HG03139 (cell line): ENCODE results near the gene PABPC1L2B.
"Not testable (repeated sequence)": the region's sequence is repeated elsewhere in the genome, so short reads cannot be mapped to it uniquely, and the experiment has no call there.

ENCODE experiments used
- ATAC-seq: cut with Tn5 transposase; IDR thresholded peaks from one replicate; pipeline ENCODE4 v1.9.1; 2021; ENCODE audit not compliant: unreplicated experiment

Gene PABPC1L2B

DNA sequence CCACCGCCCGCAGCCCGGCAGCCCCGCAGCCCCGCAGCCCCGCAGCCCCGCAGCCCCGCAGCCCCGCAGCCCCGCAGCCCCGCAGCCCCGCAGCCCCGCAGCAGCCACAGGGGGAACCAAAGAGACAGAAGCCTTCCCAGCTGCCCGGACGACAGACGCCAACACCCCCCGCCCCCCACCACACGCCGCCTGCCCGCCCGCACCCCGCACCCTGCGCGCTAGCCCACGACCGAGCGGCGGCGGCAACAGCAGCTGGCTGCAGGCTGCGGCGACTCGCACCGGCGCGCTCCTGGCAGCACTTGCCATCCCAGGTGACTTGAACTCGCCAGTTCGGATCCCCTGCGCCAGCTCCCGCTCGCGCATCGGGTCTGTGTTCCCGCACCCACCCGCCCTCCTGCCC is at the start of gene PABPC1L2B:
Gene PABPC1L2B (plus strand): TSS at position 207 of the 400 bp plus-strand sequence. CDS start 704 bp downstream, outside the sequence.
- ATAC-seq, result not testable (repeated sequence)

DNA sequence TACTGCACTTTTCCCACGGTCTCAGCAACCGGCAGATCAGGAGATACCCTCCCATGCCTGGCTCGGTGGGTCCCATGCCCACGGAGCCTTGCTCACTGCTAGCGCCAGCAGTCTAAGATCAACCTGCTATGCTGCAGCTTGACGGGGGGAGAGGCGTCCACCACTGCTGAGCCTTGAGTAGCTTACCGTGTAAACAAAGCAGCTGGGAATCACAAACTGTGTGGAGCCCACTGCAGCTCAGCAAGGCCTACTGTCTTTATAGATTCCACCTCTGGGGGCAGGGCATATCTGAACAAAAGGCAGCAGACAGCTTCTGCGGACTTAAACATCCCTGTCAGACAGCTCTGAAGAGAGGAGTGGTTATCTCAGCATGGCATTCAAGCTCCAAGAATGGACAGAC is 42.8 kb upstream of the PABPC1L2B start:
- not testable (repeated sequence) for ATAC-seq

GRCh38 chrX:72971859-72972258 is 30.9 kb upstream of the PABPC1L2B start:
- ATAC-seq, result not testable (repeated sequence)

DNA sequence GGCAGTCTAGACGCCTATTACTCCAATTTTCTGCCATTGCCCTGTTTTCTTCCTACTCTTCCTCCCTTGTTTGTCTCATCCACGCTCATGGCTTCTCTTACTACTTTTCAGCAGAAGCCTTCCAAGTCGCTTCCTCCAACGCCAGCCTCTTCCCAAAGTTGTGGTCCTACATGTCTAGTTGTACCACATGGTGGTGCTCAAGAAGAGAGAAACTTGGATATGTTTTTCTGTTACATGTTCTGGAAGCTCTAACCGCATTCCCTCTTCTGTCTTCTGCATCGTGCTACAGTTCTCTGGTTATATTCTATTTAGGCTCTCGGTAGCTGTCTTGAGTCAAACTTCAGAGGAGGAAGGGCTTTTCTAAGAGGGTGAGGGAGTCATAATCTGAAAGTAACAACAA is 27.9 kb upstream of the PABPC1L2B start:
- ATAC-seq, result not testable (repeated sequence)

DNA sequence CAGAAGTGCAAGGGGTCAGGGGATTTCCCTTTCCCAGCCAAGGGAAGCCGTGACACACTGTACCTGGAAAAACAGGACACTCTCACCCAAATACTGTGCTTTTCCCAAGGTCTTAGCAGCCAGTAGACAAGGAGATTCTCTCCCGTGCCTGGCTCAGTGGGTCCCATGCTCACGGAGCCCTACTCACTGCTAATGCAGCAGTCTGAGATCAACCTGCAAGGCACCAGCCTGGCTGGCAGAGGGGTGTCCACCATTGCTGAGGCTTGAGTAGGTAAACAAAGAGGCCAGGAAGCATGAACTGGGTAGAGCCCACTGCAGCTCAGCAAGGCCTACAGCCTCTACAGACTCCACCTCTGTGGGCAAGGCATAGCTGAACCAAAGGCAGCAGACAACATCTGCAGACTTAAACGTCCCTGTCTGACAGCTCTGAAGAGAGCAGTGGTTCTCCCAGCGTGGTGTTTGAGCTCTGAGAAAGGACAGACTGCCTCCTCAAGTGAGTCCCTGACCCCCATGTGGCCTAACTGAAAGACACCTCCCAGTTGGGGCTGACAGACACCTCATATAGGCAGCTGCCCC is 21.8 kb upstream of the PABPC1L2B start:
- not testable (repeated sequence) for ATAC-seq

DNA sequence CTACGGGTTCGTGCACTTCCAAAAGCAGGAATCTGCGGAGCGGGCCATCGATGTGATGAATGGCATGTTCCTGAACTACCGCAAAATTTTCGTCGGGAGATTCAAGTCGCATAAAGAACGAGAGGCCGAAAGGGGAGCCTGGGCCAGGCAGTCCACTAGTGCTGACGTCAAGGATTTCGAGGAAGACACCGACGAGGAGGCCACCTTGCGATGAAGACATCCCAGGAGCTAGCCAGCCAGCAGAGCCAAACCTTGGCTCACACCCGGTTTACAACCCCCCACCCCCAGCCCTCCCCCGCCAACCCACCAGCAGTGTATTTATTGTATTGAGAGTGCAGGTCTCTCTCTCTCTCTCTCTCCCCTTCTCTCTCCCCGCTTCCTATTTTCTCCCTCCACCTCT is 1.3 kb downstream of the PABPC1L2B start:
- ATAC-seq, result not testable (repeated sequence)

DNA sequence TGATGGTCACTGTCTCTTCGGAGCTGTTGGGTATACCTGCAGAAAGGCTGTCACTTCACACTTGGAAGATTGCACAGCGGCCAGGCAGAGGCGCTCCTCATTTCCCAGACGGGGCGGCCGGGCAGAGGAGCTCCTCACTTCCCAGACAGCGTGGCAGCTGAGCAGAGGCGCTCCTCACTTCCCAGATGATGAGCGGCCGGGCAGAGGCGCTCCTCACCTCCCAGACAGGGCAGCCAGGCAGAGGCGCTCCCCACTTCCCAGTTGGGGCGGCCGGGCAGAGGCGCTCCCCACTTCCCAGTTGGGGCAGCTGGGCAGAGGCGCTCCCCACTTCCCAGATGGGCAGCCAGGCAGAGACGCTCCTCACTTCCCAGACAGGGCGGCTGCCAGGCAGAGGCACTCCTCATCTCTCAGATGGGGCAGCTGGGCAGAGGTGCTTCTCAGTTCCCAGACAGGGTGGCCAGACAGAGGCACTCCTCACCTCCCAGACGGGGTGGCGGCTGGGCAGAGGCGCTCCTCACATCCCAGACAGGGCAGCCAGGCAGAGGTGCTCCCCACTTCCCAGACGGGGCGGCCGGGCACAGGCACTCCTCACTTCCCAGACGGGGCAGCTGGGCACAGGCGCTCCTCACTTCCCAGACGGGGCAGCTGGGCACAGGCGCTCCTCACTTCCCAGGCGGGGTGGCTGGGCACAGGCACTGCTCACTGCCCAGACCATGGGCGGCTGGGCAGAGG is 18.8 kb downstream of the PABPC1L2B start:
- no peak for ATAC-seq

DNA sequence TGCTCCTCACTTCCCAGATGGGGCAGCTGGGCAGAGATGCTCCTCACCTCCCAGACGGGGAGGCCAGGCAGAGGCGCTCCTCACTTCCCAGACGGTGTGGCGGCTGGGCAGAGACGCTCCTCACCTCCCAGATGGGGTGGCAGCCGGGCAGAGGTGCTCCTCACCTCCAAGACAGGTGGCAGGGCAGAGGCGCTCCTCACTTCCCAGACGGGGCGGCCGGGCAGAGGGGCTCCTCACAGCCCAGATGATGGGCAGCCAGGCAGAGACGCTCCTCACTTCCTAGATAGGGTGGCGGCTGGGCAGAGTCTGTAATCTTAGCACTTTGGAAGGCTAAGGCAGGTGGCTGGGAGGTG is 19.3 kb downstream of the PABPC1L2B start:
- not testable (repeated sequence) for ATAC-seq

DNA sequence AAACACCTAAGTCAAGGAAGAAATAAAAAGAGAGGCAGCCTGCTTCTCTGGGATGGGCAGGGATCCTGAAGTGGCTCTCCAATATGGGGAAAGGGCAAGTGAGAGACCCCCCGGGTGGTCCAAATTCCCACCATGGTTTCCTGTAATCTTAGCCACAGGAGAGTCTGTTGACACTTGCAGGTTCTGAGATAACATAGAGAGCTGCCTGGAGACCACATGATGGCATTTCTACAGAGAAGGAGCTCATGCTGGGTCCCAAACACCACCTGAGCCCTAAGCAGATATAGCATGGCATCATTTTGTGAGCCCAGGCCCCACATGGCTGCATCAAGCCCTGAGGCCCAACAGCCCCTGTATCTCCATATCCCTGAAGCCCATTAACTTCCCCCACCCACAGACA is 26.1 kb downstream of the PABPC1L2B start:
- no peak for ATAC-seq
